ENCODE measurements around the gene CREB5.

CREB5 gene

DNA sequence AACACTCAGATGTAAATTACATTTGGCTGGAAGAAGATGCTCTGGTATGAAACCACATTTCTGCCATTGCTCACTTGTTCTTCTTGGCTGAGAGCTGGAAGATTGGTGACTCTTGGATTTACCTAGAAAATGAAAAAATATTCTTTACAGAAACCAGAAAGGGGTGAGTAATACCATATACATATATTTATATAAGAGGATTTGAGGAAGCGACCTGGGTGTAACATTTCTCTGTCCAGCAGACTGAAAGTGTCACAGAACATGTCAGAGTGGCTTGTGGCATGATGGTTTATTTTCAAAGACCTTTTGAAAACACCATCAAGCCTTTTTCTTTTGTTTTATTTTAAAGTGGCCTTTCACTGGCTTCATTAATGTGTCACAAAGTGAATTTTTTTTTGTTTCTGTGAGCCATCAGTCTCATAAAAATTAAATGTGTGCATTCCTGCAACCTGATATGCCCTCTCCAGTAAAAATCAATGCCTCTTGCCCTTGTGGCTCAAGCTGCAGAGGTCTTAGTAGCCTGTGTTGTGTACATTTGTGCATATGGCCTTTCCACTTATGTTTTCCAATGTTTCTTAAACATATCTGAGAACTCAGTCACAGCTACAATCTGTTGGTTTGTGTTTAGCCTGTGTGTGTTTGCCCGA is 23.5 kb downstream of the CREB5 start:
- DNase-seq = no peak

DNA sequence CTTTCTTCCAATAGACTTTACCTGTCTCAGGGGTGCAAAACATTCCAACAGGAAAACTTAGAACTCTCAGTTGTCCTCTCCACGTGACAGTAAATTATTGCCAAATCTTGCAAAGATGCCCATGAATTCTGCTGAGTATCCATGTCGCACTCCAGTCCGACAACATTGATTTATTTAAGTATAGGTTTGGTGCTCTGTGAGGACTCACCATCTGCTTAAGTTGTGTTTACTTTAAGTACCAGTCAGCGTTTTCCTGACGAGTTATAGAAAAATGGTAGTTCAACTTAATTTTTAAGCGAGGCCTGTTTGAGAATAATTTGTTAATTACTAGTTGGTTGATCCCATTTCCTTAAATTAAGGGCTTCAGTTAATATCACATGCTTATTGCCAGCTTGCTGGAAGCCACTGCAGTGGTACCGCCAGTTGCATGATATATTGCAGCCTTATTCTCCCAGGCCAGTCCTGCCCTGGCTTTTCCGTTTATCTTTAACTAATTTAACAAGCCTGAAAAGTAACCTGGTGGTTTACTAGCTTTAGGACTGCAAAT is 27.8 kb downstream of the CREB5 start:
- DNase-seq = no peak

DNA sequence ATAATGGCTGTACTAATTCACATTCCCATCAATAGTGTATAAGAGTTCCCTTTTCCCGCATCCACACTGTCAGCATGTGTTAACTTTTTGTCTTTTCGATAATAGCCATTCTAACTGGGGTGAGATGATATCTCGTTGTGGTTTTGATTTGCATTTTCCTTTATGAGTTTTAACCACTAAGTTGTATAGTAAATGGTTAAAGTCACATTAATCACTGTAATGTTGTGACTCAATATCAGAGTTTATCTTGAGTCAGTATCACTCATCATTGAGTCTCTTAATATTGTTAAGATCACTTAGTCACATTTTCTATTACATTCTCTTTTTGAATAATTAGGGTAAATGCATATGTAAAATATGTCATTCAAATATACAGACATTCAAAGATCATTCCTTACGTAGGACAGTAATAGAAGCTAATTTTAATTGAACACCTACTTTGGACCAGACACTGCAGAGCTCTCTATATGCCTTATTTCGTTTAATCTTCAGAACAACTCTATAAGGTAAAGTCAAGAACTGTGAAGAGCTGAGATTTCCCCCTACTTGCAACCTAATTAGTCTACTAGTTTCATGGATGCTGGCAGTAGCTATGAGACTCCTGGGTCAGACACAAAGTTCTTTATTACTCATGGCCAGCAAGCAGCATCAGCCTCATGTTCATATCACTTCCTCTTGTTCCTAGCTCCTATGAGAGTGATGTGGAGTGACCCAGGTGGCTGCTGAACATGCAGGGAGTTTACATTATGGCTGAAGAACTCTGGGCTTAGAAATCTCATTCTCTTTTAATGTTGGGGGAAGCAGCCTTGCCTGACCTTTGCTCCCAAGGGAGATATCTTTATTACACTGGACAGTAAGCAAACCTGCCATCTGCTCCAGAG is 30.5 kb downstream of the CREB5 start:
- DNase-seq = peak; percentile 19 to 21

DNA sequence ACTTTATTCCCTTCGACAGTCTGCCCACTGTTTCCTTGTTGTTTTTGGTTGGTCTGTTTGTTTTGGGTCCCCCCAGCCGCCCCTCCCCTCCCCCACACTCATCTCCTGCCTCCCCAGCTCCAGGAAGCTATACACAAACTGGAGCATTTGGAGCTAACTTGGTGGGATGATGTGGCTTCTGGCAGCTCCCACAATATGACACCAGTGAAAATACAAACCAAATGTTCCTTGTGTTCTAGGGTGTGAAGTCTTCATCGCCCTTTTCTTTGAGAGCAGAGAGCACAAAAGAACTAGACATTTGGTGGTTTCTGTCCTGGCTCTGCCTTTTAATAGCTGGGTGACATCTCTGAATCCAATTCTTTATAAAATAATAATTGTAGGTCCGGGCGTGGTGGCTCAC is 33.8 kb downstream of the CREB5 start:
- DNase-seq = no peak

DNA sequence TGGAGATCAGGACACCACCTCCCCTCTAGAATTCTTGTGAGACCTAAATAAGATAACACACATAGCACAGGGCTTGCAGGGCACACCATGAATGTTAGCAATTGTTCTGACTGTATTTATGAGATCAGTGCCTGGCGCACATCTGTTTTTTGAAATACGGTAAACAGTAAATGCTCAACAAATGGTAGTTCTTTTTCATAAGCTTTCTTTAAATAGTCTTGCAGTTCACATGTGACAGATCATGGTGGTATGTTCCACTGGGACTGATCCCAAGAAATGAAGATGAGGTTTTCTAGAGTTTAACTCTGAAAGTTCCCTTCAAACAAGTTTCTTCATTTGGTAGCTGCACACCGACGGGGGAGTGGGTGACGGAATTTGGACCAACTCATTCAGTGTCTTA is 34.8 kb downstream of the CREB5 start:
- DNase-seq = no peak

DNA sequence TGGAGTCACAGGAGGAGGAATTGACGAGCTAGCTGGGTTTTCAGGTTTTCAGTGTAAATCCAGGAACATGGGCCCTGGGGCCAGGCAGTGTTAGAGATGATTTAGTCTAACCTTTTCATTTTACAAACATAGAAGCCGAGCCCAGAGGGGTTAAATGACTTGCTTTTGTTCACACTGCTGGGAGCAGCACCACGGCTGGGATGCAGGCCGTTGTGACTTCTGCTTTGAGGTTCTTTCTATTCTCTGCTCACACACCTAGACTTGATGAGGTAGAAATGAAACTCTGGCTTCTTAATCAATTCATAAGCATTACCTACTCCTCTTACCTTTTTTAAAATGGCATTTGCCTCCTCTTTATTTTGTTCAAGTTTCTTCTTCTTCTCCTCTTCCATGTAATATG is 36.4 kb downstream of the CREB5 start:
- no peak for DNase-seq

GRCh38 chr7:28452681-28453080 is 40.4 kb downstream of the CREB5 start:
- DNase-seq = no peak

GRCh38 chr7:28455486-28455885 is 43.2 kb downstream of the CREB5 start:
- no peak for DNase-seq

GRCh38 chr7:28456044-28456443 is 43.7 kb downstream of the CREB5 start:
- DNase-seq = no peak

GRCh38 chr7:28458732-28459131 is 46.4 kb downstream of the CREB5 start:
- DNase-seq = no peak

DNA sequence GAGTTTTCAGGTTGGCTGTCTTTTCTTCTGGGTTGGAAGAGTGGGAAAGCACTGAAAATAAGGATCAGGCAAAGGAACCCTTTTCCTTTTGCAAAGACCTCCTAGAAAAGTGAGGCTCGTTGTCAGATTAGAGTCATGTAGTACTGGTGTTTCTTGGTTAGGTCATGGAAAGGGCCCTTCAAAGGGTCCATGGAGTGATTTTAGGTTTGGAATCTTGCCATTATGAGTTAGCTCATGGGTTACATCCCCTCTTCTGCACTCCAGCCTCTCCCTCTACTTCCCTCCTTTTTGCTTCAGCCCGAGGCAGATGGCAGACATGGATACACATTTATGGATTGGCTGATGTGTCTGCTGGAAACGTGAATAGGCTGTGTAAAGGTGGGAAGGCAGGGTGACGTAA is 47.0 kb downstream of the CREB5 start:
- DNase-seq = no peak

DNA sequence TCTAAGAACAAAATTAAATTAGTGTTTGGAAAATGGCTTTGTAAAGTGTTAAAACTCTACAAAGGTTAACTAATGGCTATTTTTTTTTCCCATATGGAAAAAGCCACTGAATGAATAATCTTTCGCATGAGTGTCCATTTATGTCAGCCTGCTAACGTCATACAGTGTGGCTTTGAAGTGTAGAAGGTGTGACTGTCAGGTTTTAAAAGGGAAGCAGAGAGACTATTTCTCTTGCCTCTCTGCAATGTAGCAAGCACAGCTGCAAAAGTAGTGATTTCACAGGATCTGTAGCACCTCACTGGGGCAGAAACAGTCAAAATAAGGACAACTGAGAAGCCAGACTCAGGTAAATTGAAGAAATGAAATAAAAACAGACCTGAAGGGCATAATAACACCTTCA is 53.4 kb downstream of the CREB5 start:
- no peak for DNase-seq

DNA sequence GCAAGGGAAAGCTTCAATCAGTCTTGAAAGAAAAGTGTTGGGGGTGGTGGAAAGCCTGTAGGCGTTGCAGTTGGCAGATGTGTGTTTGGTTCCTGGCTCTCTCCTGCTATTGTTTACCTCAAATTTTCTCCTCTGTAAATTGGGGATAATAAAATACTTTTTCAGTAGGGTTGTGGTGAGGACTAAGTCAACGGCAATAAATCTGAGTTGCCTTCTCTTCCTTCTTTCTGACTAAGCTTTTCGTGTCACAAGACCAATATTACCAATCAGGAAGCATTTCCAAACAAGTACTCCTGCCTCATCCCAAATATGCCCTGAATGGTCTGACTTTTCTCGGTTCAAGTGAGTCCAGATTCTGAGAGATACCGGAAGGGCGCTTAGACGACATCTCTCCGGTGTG is 54.0 kb downstream of the CREB5 start:
- DNase-seq = no peak

DNA sequence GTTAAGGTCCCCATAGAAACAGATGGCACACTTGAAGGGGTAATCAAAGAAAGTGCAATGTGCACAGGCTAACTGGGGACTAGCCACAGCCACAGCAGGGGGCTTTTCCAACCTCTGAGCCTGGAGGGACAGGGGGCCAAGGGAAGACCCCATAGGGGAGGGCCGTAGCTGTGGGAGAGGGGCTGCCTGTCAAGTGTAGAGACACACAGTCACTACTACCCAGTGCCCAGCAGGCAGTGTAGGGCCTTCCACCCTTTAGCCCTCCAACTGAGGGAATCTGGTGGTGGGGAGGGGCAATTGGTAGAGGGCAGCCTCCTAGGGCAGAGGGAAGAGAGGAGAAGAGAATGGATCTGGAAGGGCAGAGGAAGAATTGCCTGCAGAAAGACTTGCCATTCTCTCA is 54.6 kb downstream of the CREB5 start:
- no peak for DNase-seq

DNA sequence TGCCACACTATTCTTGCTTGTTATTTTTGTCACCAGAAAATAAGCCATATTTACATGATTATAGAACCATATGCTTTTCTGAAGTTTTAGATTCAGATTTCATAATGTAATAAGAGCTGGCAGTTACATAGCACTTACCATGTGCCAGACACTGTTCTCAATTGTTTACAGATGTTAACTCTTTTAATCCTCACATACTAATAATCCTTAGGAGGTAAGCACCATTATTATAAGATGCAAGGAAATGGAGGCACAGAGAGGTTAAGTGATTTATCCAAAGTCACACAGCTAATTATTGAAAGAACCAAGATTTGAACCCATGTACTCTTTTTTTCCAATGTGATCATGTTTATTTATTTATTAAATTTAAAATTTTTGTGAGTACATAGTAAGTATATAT is 57.2 kb downstream of the CREB5 start:
- no peak for DNase-seq

GRCh38 chr7:28470344-28470743 is 58.0 kb downstream of the CREB5 start:
- DNase-seq = no peak

GRCh38 chr7:28472332-28472731 is 60.0 kb downstream of the CREB5 start:
- DNase-seq = no peak

DNA sequence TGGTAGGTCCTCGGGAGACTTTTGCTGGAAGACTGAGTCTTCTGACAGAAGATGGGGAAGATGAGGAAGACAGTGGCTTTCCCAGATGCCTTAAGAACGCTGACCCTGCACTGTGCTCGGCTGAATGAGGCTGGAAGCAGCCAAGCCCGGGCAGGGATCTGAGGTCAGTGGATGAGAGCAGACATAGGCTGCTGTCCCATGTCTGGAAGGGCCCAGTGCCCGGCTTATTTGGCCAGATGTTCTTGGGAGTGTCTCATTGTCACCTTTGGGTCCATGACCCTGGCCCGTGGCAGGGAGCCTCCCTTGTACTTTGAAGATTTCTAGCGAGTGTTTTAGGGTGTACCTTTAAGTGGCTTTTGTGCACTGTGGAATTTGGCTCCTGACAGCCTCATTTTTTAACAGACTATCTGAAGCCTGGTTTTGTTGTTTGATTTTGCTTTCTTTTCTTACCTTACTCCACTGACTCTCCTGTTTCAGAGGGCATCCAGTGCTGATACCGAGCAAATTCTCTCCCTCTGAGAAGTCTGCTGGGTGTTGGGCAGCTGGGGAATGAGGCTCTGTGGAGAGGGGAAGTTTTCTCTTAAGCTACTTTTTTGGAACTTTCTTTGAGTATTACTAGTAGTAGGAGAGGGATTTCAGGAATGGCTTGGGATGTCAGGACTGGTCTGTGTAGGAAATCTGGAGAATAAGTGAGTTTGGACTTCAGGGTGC is 61.4 kb downstream of the CREB5 start:
- no peak for DNase-seq

DNA sequence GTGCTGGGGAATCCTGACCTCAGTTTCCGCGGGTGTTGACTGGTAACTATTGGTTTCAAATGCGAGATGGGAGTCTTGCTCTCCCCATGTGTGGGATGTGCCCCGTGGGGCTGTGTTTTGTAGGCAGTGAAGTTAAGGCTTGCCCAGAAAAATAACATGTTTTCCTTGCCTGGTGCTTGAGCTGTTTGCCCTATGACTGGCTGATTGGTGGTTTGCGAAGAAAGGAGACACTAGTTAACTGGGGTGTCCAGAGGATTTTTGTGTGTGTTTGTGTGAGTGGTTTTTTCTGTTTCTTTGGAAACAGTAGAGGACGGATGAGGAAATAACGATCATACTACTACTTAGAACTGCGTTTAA is 61.9 kb downstream of the CREB5 start:
- no peak for DNase-seq

DNA sequence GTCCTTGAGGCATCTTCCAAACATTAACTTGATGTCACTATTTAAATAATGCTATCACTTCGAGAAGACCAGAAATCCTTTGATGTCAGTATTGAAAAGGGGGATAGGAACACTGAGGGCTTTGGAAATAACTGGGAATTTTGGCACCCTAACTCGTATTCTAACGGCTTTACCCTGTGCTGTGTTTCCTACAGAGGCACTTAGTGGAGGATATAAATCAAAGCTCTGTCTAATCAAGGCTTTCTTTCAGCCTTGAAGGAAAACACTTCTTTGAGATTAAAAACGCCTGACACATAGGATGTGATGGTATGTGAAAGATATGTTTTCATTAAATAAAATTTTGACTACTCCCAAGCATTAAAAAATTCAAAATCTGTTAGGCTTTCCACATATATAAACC is 62.3 kb downstream of the CREB5 start:
- no peak for DNase-seq

DNA sequence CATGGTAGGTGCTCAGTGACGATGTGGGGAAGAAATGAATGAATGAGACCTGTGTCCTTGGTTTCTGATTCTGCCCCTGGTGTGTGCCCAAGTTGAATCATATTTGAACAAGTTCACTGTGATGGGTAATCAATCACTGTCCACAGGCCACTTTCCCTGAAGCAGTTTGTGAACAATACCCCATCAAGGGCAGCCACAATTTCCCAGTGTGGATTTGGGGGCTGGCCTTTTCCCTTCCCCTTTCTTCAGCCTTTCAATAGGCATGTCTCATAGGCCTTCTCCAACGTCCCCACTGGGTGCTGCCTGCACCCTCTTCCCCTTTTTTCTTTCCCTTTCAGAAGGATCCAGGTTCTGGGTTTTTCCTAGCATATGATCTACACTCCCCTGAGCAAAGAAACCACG is 64.7 kb downstream of the CREB5 start:
- DNase-seq = no peak

- no peak for DNase-seq
Observed at GRCh38 chr7:28478656-28479055, 66.3 kb downstream of the CREB5 start.

- DNase-seq = no peak
Observed at GRCh38 chr7:28479507-28479947, 67.2 kb downstream of the CREB5 start.

GRCh38 chr7:28480595-28480994 is 68.3 kb downstream of the CREB5 start:
- DNase-seq = no peak

Data from activated T-cell treated with anti-CD3 and anti-CD28 coated beads, Interleukin-2, amount 50 U/mL, for 48 hours (primary cell).